Measurements from ENCODE around the gene PAQR8. TPM values are rescaled to one million over a fixed set of nuclear protein-coding genes. Genes with fewer than 3 reads are reported as not detected.
A peak's percentile ranks its signal among the peaks of the same experiment; 100 is the strongest.

PAQR8 gene
- polyA plus RNA-seq, 1 donor = 36.1 TPM

- H3K4me1 ChIP-seq (ENCODE audit: control insufficient read depth, insufficient read depth, low read length) = peaks cover 61% of the 10 kb centered on the region
- H3K9me3 ChIP-seq (ENCODE audit: control insufficient read depth, low read depth, low read length) = no peaks in the 10 kb centered on the region
- peak overlapping the region; percentile 90 for H3K27ac ChIP-seq (ENCODE audit: low read length)
- peak; percentile 40 to 75 for DNase-seq
- H3K36me3 ChIP-seq (ENCODE audit: control insufficient read depth, insufficient read depth, low read length) = no peaks in the 10 kb centered on the region
- WGBS (ENCODE audit: insufficient coverage, low lambda C conversion rate) = no CpG with 5 or more reads among the region's 2 CpGs
- H3K4me3 ChIP-seq (ENCODE audit: low read length) = no peak overlapping the region
- no peaks in the 10 kb centered on the region for H3K27me3 ChIP-seq (ENCODE audit: control insufficient read depth, insufficient read depth, low read length)
Observed at GRCh38 chr6:52328303-52328662, 33.7 kb upstream of the PAQR8 start.

- H3K27me3 ChIP-seq (ENCODE audit: control insufficient read depth, insufficient read depth, low read length) = no peaks in the 10 kb centered on the region
- peak overlapping the region; percentile 90 for H3K27ac ChIP-seq (ENCODE audit: low read length)
- WGBS (ENCODE audit: insufficient coverage, low lambda C conversion rate) = 48% methylated on average over 2 of the region's 2 CpGs
- DNase-seq = peak in 1 of 2 donors; percentile 46
- H3K36me3 ChIP-seq (ENCODE audit: control insufficient read depth, insufficient read depth, low read length) = no peaks in the 10 kb centered on the region
- no peaks in the 10 kb centered on the region for H3K9me3 ChIP-seq (ENCODE audit: control insufficient read depth, low read depth, low read length)
- no peak overlapping the region for H3K4me3 ChIP-seq (ENCODE audit: low read length)
- H3K4me1 ChIP-seq (ENCODE audit: control insufficient read depth, insufficient read depth, low read length) = peaks cover 64% of the 10 kb centered on the region
Observed at GRCh38 chr6:52328729-52329128, 33.2 kb upstream of the PAQR8 start.

- peaks cover 55% of the 10 kb centered on the region for H3K4me1 ChIP-seq (ENCODE audit: control insufficient read depth, insufficient read depth, low read length)
- peak; percentile 87 to 93 for DNase-seq
- H3K27me3 ChIP-seq (ENCODE audit: control insufficient read depth, insufficient read depth, low read length) = no peaks in the 10 kb centered on the region
- H3K27ac ChIP-seq (ENCODE audit: low read length) = peak overlapping the region; percentile 90
- H3K9me3 ChIP-seq (ENCODE audit: control insufficient read depth, low read depth, low read length) = no peaks in the 10 kb centered on the region
- WGBS (ENCODE audit: insufficient coverage, low lambda C conversion rate) = 29% methylated on average over 1 of the region's 2 CpGs
- no peak overlapping the region for H3K4me3 ChIP-seq (ENCODE audit: low read length)
- H3K36me3 ChIP-seq (ENCODE audit: control insufficient read depth, insufficient read depth, low read length) = no peaks in the 10 kb centered on the region
Observed at GRCh38 chr6:52330470-52330869, 31.5 kb upstream of the PAQR8 start.

DNA sequence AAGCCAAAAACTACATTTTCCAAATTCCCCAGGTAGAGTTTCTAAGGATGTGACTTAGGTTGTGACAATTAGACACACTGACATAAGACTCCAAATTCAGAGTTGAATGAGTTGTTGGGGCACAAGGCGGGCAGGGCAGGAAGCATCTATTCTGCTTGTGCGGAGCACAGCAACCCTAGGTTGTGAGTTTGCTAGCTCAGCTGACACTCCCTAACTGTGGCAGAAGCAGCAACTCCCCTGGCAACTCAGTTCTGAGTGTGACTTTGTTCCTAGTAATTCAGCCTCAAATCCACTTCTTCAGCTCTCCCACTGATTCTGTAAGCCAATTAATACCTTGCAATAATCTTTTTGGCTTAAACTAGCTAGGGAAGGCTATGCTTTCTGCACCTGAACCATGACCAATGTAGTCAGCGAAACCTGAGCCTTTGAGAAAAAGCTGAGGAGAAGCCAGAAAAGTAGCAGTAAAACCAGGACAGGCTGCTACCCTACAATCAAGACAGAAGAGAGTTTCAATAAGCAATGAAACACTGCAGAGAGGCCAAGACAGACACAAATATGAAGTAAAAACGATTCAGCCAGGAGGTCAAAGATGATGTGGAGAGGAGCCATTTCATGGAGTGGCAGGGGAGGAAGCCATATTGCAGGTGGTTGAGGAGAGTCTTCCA, 30.0 kb upstream of the PAQR8 start:
- Histone ChIP-seq H3K27ac (ENCODE audit: low read length) (peak overlapping the region; percentile 90), H3K4me1 (ENCODE audit: control insufficient read depth, insufficient read depth, low read length) (peaks cover 45% of the 10 kb centered on the region), H3K36me3 (ENCODE audit: control insufficient read depth, insufficient read depth, low read length) (no peaks in the 10 kb centered on the region), H3K27me3 (ENCODE audit: control insufficient read depth, insufficient read depth, low read length) (no peaks in the 10 kb centered on the region), H3K4me3 (ENCODE audit: low read length) (no peak overlapping the region), H3K9me3 (ENCODE audit: control insufficient read depth, low read depth, low read length) (no peaks in the 10 kb centered on the region)
- peak in 1 of 2 donors; percentile 42 for DNase-seq
- WGBS (ENCODE audit: insufficient coverage, low lambda C conversion rate) = 83% methylated on average over 1 of the region's 4 CpGs

GRCh38 chr6:52333840-52334200, 28.1 kb upstream of the PAQR8 start:
- DNase-seq = no peak
- Histone ChIP-seq H3K4me1 (ENCODE audit: control insufficient read depth, insufficient read depth, low read length) (peaks cover 38% of the 10 kb centered on the region), H3K9me3 (ENCODE audit: control insufficient read depth, low read depth, low read length) (no peaks in the 10 kb centered on the region), H3K27me3 (ENCODE audit: control insufficient read depth, insufficient read depth, low read length) (no peaks in the 10 kb centered on the region), H3K27ac (ENCODE audit: low read length) (peak overlapping the region; percentile 9), H3K4me3 (ENCODE audit: low read length) (no peak overlapping the region), H3K36me3 (ENCODE audit: control insufficient read depth, insufficient read depth, low read length) (no peaks in the 10 kb centered on the region)
- no CpG with 5 or more reads among the region's 1 CpG for WGBS (ENCODE audit: insufficient coverage, low lambda C conversion rate)

GRCh38 chr6:52335576-52335975, 26.4 kb upstream of the PAQR8 start:
- DNase-seq = no peak
- no peak overlapping the region for H3K4me3 ChIP-seq (ENCODE audit: low read length)
- no peak overlapping the region for H3K27ac ChIP-seq (ENCODE audit: low read length)
- H3K27me3 ChIP-seq (ENCODE audit: control insufficient read depth, insufficient read depth, low read length) = no peaks in the 10 kb centered on the region
- H3K9me3 ChIP-seq (ENCODE audit: control insufficient read depth, low read depth, low read length) = no peaks in the 10 kb centered on the region
- peaks cover 30% of the 10 kb centered on the region for H3K4me1 ChIP-seq (ENCODE audit: control insufficient read depth, insufficient read depth, low read length)
- H3K36me3 ChIP-seq (ENCODE audit: control insufficient read depth, insufficient read depth, low read length) = no peaks in the 10 kb centered on the region

GRCh38 chr6:52336919-52337561, 24.9 kb upstream of the PAQR8 start:
- no peaks in the 10 kb centered on the region for H3K36me3 ChIP-seq (ENCODE audit: control insufficient read depth, insufficient read depth, low read length)
- H3K9me3 ChIP-seq (ENCODE audit: control insufficient read depth, low read depth, low read length) = no peaks in the 10 kb centered on the region
- no peaks in the 10 kb centered on the region for H3K27me3 ChIP-seq (ENCODE audit: control insufficient read depth, insufficient read depth, low read length)
- H3K27ac ChIP-seq (ENCODE audit: low read length) = no peak overlapping the region
- no CpG with 5 or more reads among the region's 6 CpGs for WGBS (ENCODE audit: insufficient coverage, low lambda C conversion rate)
- peaks cover 23% of the 10 kb centered on the region for H3K4me1 ChIP-seq (ENCODE audit: control insufficient read depth, insufficient read depth, low read length)
- DNase-seq = no peak
- H3K4me3 ChIP-seq (ENCODE audit: low read length) = no peak overlapping the region

DNA sequence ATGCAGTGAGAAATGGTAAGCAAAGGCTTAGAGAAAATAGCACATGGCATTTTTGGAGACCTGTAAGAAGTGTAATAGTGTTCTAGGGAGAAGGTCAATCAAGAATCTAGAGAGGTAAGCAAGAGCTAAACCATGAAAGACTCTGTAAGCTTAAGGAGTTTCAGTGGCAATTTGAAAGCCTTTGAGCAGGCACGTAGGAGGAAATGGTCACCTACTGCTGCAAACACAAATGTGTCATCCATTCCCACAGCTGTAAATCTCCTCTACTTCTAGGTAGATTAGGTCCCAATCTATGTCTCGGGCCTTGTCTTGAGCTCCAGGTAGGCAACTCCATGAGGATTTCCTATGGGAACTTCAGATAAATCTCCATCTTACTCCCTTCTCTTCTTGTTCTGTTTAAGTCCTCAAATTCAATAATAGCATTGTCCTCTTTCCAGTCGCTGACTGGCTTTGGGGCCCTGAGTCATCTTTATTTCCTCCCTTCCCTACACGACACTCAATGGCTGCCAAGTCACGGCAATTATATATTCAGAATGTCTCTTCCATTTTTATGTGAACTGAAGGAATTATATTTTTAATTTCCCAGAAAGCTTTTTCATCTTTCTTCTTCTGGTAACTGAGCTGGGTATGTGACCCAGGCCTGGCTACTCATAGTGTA, 24.2 kb upstream of the PAQR8 start:
- Histone ChIP-seq H3K4me3 (ENCODE audit: low read length) (no peak overlapping the region), H3K27ac (ENCODE audit: low read length) (no peak overlapping the region)

GRCh38 chr6:52340603-52340880, 21.4 kb upstream of the PAQR8 start:
- Histone ChIP-seq H3K4me3 (ENCODE audit: low read length) (no peak overlapping the region), H3K27ac (ENCODE audit: low read length) (no peak overlapping the region), H3K9me3 (ENCODE audit: control insufficient read depth, low read depth, low read length) (no peaks in the 10 kb centered on the region), H3K36me3 (ENCODE audit: control insufficient read depth, insufficient read depth, low read length) (no peaks in the 10 kb centered on the region), H3K27me3 (ENCODE audit: control insufficient read depth, insufficient read depth, low read length) (no peaks in the 10 kb centered on the region), H3K4me1 (ENCODE audit: control insufficient read depth, insufficient read depth, low read length) (peaks cover 15% of the 10 kb centered on the region)
- no peak for DNase-seq

More for the DNA sequence above, 24.2 kb upstream of the PAQR8 start:
- H3K4me1 ChIP-seq (ENCODE audit: control insufficient read depth, insufficient read depth, low read length) = peaks cover 21% of the 10 kb centered on the region
- no peaks in the 10 kb centered on the region for H3K9me3 ChIP-seq (ENCODE audit: control insufficient read depth, low read depth, low read length)
- no peaks in the 10 kb centered on the region for H3K36me3 ChIP-seq (ENCODE audit: control insufficient read depth, insufficient read depth, low read length)
- WGBS (ENCODE audit: insufficient coverage, low lambda C conversion rate) = 100% methylated on average over 1 of the region's 5 CpGs
- DNase-seq = no peak
- H3K27me3 ChIP-seq (ENCODE audit: control insufficient read depth, insufficient read depth, low read length) = no peaks in the 10 kb centered on the region

DNA sequence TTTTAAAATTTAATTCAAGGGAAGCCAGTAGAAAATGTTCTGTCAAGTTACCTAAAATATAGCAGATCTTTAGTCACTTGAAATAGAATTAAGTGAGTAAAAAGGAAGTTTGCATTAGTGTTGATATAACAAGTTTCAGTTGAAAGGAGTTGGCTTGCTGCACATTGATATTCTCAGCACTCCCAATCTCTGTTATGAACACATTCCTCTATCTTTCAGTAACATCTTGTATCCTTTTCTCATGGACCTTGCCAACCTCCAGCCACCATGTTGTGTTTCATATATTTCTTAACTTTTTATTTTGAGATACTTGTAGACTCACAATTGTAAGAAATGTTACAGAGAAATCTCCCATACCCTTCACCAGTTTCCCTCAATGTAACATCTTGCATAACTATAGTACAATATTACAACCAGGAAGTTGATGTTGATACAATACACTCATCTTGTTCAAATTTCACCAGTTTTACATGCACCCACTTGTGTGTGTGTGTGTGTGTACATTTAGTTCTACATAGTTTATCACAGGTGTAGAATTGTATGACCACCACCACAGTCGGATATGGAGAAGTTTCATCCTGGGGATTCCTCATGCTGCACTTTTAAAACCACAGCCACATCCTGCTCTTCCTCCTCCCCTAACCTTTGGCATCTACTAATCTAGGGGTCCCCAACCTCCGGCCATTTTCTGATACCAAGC, 20.2 kb upstream of the PAQR8 start:
- H3K36me3 ChIP-seq (ENCODE audit: control insufficient read depth, insufficient read depth, low read length) = no peaks in the 10 kb centered on the region

More for the DNA sequence above, 20.2 kb upstream of the PAQR8 start:
- Histone ChIP-seq H3K4me3 (ENCODE audit: low read length) (no peak overlapping the region), H3K27me3 (ENCODE audit: control insufficient read depth, insufficient read depth, low read length) (no peaks in the 10 kb centered on the region), H3K27ac (ENCODE audit: low read length) (no peak overlapping the region), H3K4me1 (ENCODE audit: control insufficient read depth, insufficient read depth, low read length) (peaks cover 13% of the 10 kb centered on the region), H3K9me3 (ENCODE audit: control insufficient read depth, low read depth, low read length) (no peaks in the 10 kb centered on the region)
- DNase-seq = peak in 1 of 2 donors; percentile 45
- WGBS (ENCODE audit: insufficient coverage, low lambda C conversion rate) = no CpG with 5 or more reads among the region's 2 CpGs
